GM12891 (cell line): ENCODE data around the gene GUCA1A.

Experiments
- POLR2A ChIP-seq: IDR thresholded peaks from 2 replicates; pipeline ENCODE4 v1.6.1; 2011; ENCODE audit warnings: low read depth, low read length, control low read depth
- POLR2AphosphoS5 ChIP-seq: IDR thresholded peaks from 2 replicates; pipeline ENCODE4 v1.6.1; 2011; ENCODE audit warnings: low read depth, low read length, control low read depth
- POU2F2 ChIP-seq: IDR thresholded peaks from 2 replicates; pipeline ENCODE4 v1.6.1; 2011; ENCODE audit warnings: low read depth, mild to moderate bottlenecking, control low read depth, low read length, moderate library complexity
- SPI1 ChIP-seq: IDR thresholded peaks from 2 replicates; pipeline ENCODE4 v1.6.1; 2011; ENCODE audit warnings: low read depth, low read length, control low read depth
- TAF1 ChIP-seq: IDR thresholded peaks from 2 replicates; pipeline ENCODE4 v1.6.1; 2011; ENCODE audit warnings: low read depth, low read length, control low read depth

DNA sequence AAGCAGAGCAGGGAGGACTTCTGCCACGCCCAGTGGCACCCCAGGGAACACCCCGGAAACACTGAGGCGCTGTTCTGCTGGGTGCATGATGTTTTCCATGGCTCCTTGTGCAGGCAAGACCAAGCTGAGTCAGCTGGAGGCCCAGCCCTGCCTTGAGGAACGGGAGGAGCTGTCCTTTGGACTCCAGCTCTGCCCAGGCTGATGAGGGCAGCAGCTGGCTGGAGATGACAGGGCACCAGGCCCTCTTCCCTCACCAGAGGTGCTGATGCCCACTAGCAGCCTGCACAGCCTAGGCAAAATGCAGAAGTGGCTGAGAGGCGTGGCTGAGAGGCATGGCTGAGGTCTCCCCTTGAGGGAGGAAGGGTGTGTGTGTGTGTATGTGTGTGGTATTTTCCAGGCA, 33.1 kb upstream of the GUCA1A start:
- TF ChIP-seq POLR2A (no peak), TAF1 (no peak), POLR2AphosphoS5 (no peak), POU2F2 (no peak), SPI1 (peak; percentile 62)
